C1 segment of cervical spinal cord (tissue), 14 donors: ENCODE measurements around the gene BDH2.

Source experiments
- DNase-seq, 14 donors: peaks; one replicate each; lab custom pipeline; 2025; lab: John Stamatoyannopoulos, UW

The BDH2 gene

GRCh38 chr4:103099691-103100392 is at the start of gene BDH2:
BDH2 (minus strand) TSS chr4:103099834; CDS start chr4:103096254, 3,580 bp downstream.
- DNase-seq, result peak in 7 of 14 donors; percentile 16 to 55 (median 40)

GRCh38 chr4:103144926-103145325 is 45.3 kb upstream of the BDH2 start:
- DNase-seq, result no peak

GRCh38 chr4:103137446-103137827 is 37.8 kb upstream of the BDH2 start:
- no peak for DNase-seq

- DNase-seq, result no peak
Observed at GRCh38 chr4:103136671-103137445, 37.2 kb upstream of the BDH2 start.

- no peak for DNase-seq
Observed at GRCh38 chr4:103129174-103129573, 29.5 kb upstream of the BDH2 start.

GRCh38 chr4:103126126-103126525 is 26.5 kb upstream of the BDH2 start:
- DNase-seq, result no peak

GRCh38 chr4:103123114-103123513 is 23.5 kb upstream of the BDH2 start:
- DNase-seq, result no peak

GRCh38 chr4:103118166-103118565 is 18.5 kb upstream of the BDH2 start:
- DNase-seq, result no peak

- DNase-seq, result no peak
Observed at GRCh38 chr4:103111598-103111997, 12.0 kb upstream of the BDH2 start.

GRCh38 chr4:103108542-103108941 is 8.9 kb upstream of the BDH2 start:
- no peak for DNase-seq

- no peak for DNase-seq
Observed at GRCh38 chr4:103105558-103106356, 6.1 kb upstream of the BDH2 start.

- DNase-seq, result no peak
Observed at GRCh38 chr4:103104886-103105285, 5.3 kb upstream of the BDH2 start.

- DNase-seq, result no peak
Observed at GRCh38 chr4:103100691-103101090, 1.1 kb upstream of the BDH2 start.

- DNase-seq, result no peak
Observed at GRCh38 chr4:103098756-103099440, 736 bp downstream of the BDH2 start.

GRCh38 chr4:103098341-103098740 is 1.3 kb downstream of the BDH2 start:
- peak in 3 of 14 donors; percentile 7 to 25 (median 9) for DNase-seq

- no peak for DNase-seq
Observed at GRCh38 chr4:103097112-103097511, 2.5 kb downstream of the BDH2 start.

GRCh38 chr4:103095080-103095479 is 4.6 kb downstream of the BDH2 start:
- DNase-seq, result no peak

- no peak for DNase-seq
Observed at GRCh38 chr4:103092245-103092644, 7.4 kb downstream of the BDH2 start.

GRCh38 chr4:103091601-103092223 is 7.9 kb downstream of the BDH2 start:
- DNase-seq, result peak in 5 of 14 donors; percentile 5 to 38 (median 14)

- DNase-seq, result no peak
Observed at GRCh38 chr4:103089481-103089880, 10.2 kb downstream of the BDH2 start.

GRCh38 chr4:103086551-103086950 is 13.1 kb downstream of the BDH2 start:
- no peak for DNase-seq
